Sciatic nerve (tissue), 2 donors: ENCODE measurements around the gene ZDHHC11. TPM values are rescaled to one million over a fixed set of nuclear protein-coding genes. Genes with fewer than 3 reads are reported as not detected.
A peak's percentile ranks its signal among the peaks of the same experiment; 100 is the strongest.
"Not testable (repeated sequence)": the region's sequence is repeated elsewhere in the genome, so short reads cannot be mapped to it uniquely, and the experiment has no call there.

Experiments used
- ATAC-seq: fragments of 200-7000 bp; cut with Tn5 transposase; one replicate; pipeline ENCODE4 v1.9.1; 2020; ENCODE audit warnings: mild to moderate bottlenecking, moderate library complexity
- DNase-seq: peaks from one replicate; pipeline ENCODE4 v3.0.0-alpha.2; 2020; ENCODE audit warnings: low spot score
- intact Hi-C: fragments of 100-400 bp; cut with DNase I; formaldehyde crosslinking; loops from one replicate; pipeline ENCODE4 v1.14.2; 2022
- total RNA-seq: library from RNA; stranded (reverse); fragmentation: NEBNext Ultra II Directional; extraction: Animal tissue kit (Norgen Biotek cat#: 25700); gene quantifications from one replicate; pipeline ENCODE4 v1.2.1, GENCODE V29; 2021
- donor health status: DM: no; HTN: no; CAD: no.
- donor health status: DM: no; HTN: no; CAD: no.

ZDHHC11 gene
- total RNA-seq, 1 donor from 2014 or later = 4.9 TPM

- peak; percentile 59 for DNase-seq
- ATAC-seq, intact Hi-C loops: not testable (repeated sequence)
These were observed 76.5 kb downstream of the ZDHHC11 start for GRCh38 chr5:774304-774703.

DNA sequence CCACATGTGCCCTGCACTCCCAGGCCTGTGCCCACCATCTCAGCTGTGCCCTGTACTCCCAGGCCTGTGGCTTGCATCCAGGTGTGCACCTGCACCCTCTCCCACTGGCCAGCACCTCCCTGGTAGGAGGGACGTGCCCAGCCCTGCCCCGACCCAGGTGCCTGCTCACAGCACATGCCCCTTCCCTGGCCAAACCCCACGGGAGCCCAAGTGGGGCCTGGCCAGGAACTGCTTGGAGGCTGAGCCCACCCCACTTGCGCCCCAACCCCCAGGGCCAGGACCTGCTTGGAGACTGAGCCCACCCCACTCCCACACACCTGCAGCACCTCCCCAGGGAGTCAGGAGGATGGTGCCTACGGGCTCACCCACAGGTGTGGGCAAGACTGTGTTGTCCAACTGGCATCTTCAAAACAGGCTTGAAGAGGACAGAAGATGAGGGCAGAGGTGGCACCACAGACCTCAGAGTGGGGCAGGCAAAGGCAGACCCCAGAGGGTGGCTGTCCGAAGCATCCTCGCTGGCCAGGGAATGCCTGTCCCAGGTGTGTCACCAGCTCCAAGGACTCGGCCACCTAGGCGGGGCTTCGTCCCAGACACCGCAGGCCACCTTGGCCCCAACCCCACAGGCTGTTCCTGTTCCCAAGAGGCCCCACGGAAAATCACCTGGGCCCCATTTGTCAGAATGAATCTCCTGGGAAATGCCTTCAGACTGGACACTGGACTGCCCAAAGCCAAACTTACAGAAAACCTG, 77.1 kb downstream of the ZDHHC11 start:
- DNase-seq (peak; percentile 56), ATAC-seq (no peak)
- intact Hi-C loops = no loop called here

DNA sequence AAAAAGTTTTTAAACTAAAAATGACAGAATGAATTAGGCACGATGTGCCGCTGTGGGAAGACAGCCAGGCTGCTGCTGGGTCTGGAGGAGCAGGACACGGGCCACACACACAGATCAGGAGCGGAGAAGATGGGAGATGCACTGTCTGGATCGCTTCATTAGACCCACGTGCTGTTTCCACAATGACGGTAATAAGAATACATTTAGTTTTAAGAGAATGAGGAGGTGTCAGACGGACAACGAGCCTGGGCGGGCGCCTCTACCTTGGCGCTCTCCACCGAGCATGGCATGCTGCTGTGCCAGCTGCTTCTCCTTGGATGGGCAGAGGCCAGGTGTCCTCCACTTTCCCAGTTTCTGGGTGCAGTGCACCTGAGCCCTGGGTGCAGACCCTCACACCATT, 77.9 kb downstream of the ZDHHC11 start:
- peak; percentile 50 for DNase-seq
- ATAC-seq, intact Hi-C loops: not testable (repeated sequence)

- ATAC-seq, intact Hi-C loops: not testable (repeated sequence)
These were observed 78.3 kb downstream of the ZDHHC11 start for GRCh38 chr5:772547-772890.

DNA sequence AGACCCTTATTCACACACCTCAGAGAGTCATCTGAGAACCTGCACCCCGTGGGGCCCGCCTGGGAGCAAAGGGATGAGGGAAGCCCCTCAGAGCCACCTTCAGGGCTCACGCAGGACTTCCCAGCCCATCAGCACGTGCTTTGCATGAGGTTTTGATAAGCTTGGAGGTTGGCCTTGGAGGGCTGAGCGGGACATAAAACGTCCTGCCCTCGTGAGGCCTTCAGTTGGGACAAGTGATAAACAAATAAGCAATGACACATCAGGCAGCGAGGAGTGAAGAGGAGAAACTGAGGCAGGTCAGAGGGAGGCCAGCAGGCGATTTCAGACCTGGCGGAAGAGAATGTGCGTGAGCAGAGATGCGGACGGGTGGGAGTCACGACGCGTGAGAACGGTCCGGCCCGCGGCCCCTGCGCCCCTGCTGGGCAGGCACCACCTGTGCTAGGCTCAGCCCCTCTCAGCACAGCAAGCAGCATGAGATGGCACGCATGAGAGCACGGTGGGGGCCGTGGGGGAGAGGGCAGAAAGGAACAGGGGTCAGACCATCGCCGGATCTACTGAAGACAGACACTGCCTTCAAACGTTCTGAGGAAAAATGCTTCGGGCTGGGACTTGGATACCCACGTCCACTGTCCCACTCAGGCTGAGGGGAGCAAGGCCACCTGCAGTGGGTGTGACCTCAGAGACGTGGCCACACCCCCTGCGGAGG, 78.8 kb downstream of the ZDHHC11 start:
- intact Hi-C loops, DNase-seq, ATAC-seq: not testable (repeated sequence)

More at GRCh38 chr5:772547-772890, 78.3 kb downstream of the ZDHHC11 start:
- peak; percentile 13 for DNase-seq

- DNase-seq, ATAC-seq, intact Hi-C loops: not testable (repeated sequence)
These were observed 79.6 kb downstream of the ZDHHC11 start for GRCh38 chr5:771087-771781.

GRCh38 chr5:770585-770984, 80.2 kb downstream of the ZDHHC11 start:
- DNase-seq, intact Hi-C loops, ATAC-seq: not testable (repeated sequence)

DNA sequence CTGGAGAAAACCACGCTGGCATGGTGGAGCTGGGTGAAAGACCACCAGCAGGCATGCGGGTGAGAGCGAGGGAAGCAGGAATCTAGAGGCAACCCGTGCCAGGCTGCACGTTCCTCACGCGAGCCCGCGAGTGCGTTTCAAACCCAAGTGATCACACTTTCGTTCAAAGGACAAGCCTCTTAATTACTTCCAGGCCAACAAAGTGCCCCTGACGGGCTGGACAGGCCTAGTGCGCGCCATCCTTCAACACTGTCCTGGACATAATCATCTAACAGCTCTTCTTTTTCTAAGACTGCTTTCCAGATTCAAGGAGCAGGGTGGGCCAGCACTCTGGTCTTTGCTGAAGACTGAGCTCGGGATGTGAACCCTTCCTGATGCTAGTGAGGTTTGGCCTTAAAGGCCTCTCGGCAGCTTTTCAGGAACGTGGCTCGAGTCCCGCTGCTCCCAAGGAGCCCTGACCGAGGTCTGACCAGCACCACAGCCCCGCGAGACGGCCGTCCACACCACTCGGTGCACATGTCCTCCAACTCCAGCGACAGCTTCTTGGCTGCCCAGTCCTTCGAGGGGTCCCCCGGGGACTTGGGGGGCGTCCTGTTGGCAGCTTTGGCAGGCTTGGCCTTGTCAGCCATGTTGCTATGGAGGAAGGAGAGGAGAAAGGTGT, 81.2 kb downstream of the ZDHHC11 start:
- peak; percentile 56 for DNase-seq
- ATAC-seq, intact Hi-C loops: not testable (repeated sequence)

DNA sequence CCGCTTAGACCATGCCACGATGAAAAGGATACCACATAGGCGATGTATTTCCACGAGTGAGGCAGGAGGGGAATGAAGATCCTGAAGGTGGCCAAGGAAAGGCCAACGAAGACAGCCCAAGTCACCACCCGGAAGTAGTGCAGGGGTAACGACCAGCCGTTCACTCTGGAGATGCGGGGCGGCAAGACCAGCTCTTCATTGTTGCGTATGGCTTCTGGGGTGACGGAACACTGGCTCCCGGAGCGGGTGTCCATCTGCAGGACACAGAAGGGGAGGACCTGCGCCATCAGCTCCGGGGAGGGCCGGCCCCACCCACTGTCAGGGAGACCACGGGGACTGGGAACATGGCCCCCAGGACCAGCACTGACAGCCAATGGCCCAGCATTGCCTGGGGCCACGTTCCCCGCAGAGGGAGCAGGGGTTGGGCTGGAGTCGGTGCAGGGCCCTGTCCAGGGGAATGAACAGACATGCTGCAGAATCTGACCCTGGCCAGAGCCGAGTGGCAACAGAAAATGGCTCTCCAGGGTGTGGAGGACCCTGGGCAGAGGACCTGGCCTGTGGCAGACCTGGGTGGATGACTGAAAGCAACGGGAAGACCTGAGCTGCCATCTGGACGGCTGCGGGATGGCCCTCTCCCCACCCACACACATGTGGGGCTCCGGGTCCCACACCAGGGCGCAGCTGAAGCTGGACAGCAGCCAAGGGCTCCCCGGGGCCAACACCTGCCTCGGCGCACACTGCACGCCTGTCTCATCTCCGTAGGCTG, 83.9 kb downstream of the ZDHHC11 start:
- DNase-seq = peak; percentile 54
- ATAC-seq = peak; percentile 21
- intact Hi-C loops = no loop called here

DNA sequence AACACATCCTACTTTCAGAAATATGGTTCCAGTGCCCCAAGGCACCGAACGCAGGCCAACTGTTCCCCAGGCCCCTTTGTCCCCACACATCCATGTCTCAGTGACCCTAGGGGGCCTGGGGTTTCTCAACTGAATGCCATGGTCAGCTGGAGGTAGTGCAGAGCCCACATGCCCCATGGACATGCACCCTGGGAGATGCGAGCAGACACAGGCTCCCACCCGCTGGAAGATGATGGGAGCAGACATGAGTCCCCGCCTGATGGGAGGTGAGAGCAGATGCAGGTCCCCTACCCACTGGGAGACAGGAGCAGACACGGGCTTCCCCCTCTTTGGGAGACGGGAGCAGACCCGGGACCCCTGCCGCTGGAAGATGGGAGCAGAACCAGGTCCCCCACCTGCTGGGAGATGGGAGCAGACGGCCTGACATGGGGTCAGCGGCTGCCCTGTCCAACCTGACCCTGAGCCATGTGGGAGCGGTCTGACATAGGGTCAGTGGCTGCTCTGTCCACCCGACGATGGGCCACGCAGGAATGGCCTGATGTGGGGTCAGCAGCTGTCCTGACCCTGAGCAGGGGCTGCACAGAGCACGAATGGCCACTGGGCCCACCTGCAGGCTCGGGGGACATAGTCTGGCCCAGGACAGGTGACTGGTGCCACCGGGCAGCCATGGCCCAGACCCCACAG, 84.7 kb downstream of the ZDHHC11 start:
- peak; percentile 55 for DNase-seq
- intact Hi-C loops = no loop called here
- no peak for ATAC-seq

GRCh38 chr5:763998-764781, 86.6 kb downstream of the ZDHHC11 start:
- peak; percentile 58 for DNase-seq
- no peak for ATAC-seq
- intact Hi-C loops = no loop called here

DNA sequence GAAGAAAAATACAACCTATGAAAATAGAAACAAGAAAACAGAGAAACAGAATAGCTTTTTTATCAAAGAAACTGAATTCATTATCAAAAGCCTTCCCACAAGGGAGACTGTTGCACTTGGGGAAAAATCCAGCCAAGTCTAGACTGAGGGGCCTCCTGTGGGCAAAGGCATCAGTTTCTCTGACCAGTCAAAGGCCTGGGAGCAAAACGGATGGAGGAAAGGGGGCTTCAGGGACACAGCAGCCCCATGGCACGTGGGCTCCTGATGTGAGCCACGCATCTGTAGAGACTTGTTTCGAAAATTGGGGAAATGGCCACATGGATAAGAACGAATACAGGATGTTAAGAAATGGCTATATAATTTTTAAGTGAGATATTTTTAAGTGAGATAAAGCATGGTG, 87.4 kb downstream of the ZDHHC11 start:
- ATAC-seq = no peak
- peak; percentile 26 for DNase-seq
- intact Hi-C loops = no loop called here

- DNase-seq = peak; percentile 25
- ATAC-seq, intact Hi-C loops: not testable (repeated sequence)
These were observed 87.8 kb downstream of the ZDHHC11 start for GRCh38 chr5:762996-763395.

- ATAC-seq (no peak), DNase-seq (peak; percentile 58)
- intact Hi-C loops = no loop called here
These were observed 88.7 kb downstream of the ZDHHC11 start for GRCh38 chr5:761854-762710.

DNA sequence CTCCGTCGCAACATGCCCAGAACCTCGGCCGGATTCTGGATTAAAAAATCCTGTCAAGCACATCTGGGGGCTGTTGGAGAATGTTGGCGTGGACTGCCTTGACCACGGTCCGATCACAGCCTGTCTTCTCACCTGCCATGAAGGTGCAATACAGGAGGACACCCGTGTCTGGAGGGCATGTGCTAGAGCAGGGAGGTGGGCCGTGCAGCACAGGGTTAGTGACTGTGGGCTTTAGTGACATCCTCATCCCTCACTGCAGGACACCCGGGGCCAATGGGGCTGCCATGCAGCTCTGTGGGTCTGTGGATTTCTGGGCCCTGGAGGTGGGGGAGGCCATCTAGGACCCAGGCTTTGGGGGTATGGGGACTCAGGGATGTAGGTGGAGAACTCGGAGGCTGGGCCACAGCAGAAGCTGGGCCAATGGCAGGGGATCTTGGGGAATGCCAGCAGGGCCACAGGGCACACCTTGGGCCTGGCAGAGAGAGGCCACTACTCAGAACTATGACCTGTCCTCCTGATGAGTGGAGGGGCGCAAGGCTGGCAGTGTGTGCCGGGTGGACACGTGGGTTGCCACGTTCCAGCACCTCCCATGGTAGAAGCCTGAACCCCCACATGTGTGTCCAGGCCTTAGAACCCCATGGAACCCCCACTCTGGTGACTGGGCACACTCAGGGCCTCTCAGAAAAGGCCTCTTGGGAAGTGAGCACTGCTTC, 89.6 kb downstream of the ZDHHC11 start:
- intact Hi-C loops = no loop called here
- peak; percentile 56 for DNase-seq
- ATAC-seq = no peak
